Thymus (tissue), 11 donors: ENCODE data around the gene EEF1A1. TPM values are rescaled to one million over a fixed set of nuclear protein-coding genes. Genes with fewer than 3 reads are reported as not detected.

Experiments used
- DNase-seq, 9 donors: peaks; one replicate each; pipeline ENCODE4 v3.0.0-alpha.2; 2013; ENCODE audit warnings: low spot score in 9 of 9, low read depth in 6 of 9, missing footprints in 1 of 9
- H3K27ac ChIP-seq, 2 donors: one replicate each; pipeline ENCODE4 v1.5.1; 2013; ENCODE audit warnings: control low read depth in 1 of 2, low read depth in 1 of 2, low read length in 1 of 2, mild to moderate bottlenecking in 1 of 2, moderate library complexity in 1 of 2
- H3K27me3 ChIP-seq, 2 donors: one replicate each; pipeline ENCODE4 v1.5.1; 2013; ENCODE audit warnings: low read length in 1 of 2; ENCODE audit not compliant: control insufficient read depth in 2 of 2, insufficient read depth in 1 of 2
- H3K36me3 ChIP-seq, 2 donors: one replicate each; pipeline ENCODE4 v1.5.1; 2013; ENCODE audit warnings: low read length in 1 of 2, mild to moderate bottlenecking in 1 of 2, moderate library complexity in 1 of 2; ENCODE audit not compliant: control insufficient read depth in 2 of 2, insufficient read depth in 2 of 2
- H3K4me1 ChIP-seq, 2 donors: one replicate each; pipeline ENCODE4 v1.5.1; 2013; ENCODE audit warnings: low read length in 2 of 2; ENCODE audit not compliant: control insufficient read depth in 2 of 2, insufficient read depth in 2 of 2
- H3K4me3 ChIP-seq, 2 donors: one replicate each; pipeline ENCODE4 v1.5.1; 2013; ENCODE audit warnings: low read length in 2 of 2, control low read depth in 1 of 2, mild to moderate bottlenecking in 1 of 2
- H3K9me3 ChIP-seq, 2 donors: one replicate each; pipeline ENCODE4 v1.5.1; 2013; ENCODE audit warnings: low read length in 1 of 2, mild to moderate bottlenecking in 1 of 2; ENCODE audit not compliant: control insufficient read depth in 2 of 2, insufficient read depth in 1 of 2
- WGBS: extraction: QIAGEN DNeasy Blood & Tissue Kit; methylation state at CpG from one replicate; pipeline ENCODE4 v1.1.7; 2013; 5-methylcytosine and 5-hydroxymethylcytosine counted together
- polyA plus RNA-seq: library from polyadenylated mRNA; stranded (reverse); fragments of 200-250 nt; gene quantifications from one replicate; pipeline ENCODE4 v1.2.3, GENCODE V29; 2013
- total RNA-seq: library from RNA; stranded (reverse); fragments of 120-200 nt; gene quantifications from one replicate; pipeline ENCODE4 v1.2.4, GENCODE V29; 2013
- donor health status: healthy.

EEF1A1 gene
- total and polyA plus RNA-seq, 2 donors = 12,119 to 18,464 TPM

DNA sequence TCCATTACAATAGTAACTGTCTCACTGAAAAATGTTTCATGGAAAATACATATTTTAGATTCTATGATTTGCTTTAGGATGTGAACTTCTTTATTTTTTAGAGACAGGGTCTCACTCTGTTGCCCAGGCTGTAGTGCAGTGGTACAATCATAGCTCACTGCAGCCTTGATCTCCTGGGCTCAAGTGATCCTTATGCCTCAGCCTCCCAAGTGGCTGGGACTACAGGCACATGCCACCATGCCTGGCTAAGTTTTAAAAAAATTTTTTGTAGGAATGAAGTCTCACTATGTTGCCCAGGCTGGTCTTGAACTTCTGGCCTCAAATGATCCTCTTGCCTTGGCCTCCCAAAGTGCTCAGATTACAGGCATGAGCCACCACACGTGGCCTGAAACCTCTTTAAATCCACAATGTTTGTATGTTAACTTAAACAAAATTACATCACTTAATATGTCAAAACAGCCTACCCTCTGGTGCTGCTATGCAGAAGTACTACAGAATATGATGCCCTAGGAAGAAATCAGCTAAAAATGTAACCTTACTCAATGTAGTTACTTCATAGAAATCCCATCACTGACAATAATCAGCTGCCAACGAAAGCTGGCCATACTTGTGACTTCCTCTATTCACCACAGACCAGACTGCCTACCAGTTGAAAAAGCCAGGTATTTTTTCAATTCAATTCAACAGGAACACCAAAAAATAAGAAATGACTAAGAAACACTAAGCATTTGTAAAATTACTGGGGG is 17.6 kb downstream of the EEF1A1 start:
- Histone ChIP-seq H3K36me3 (peaks cover 12 to 43% of the 10 kb centered on the region in 2 donors), H3K4me3 (no peak overlapping the region), H3K4me1 (no peaks in the 10 kb centered on the region), H3K27me3 (no peaks in the 10 kb centered on the region), H3K9me3 (peaks cover 0 to 3% of the 10 kb centered on the region in 2 donors), H3K27ac (no peak overlapping the region)
- WGBS = 71% methylated on average over 2 of the region's 2 CpGs
- no peak for DNase-seq

GRCh38 chr6:73497915-73498314 is 22.9 kb downstream of the EEF1A1 start:
- no peaks in the 10 kb centered on the region for H3K4me1 ChIP-seq
- H3K36me3 ChIP-seq = peaks cover 23 to 58% of the 10 kb centered on the region in 2 donors
- no peak overlapping the region for H3K4me3 ChIP-seq
- no peak for DNase-seq
- 99% methylated on average over 3 of the region's 3 CpGs for WGBS
- no peaks in the 10 kb centered on the region for H3K9me3 ChIP-seq
- no peak overlapping the region for H3K27ac ChIP-seq
- H3K27me3 ChIP-seq = no peaks in the 10 kb centered on the region

DNA sequence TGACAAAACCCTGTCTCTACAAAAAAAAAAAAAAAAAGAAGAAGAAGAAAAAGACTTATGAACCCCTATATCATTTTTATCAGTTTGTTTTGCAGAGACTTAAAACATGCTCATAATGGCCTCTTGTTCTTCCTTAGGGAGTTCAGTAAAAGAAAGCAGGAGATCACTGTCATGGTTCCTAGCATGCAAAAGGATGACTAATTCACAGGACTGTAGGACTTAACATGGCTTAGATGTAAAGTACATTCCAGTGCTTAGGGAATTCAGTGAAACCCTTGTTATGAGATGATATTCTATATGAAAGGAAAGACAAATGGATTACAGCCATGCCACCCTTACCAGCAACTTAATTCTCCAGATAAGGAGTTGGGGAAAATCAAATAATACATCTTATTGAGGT is 29.5 kb downstream of the EEF1A1 start:
- H3K4me3 ChIP-seq = no peak overlapping the region
- DNase-seq = no peak
- H3K9me3 ChIP-seq = no peaks in the 10 kb centered on the region
- peaks cover 29 to 57% of the 10 kb centered on the region in 2 donors for H3K36me3 ChIP-seq
- no peak overlapping the region for H3K27ac ChIP-seq
- no peaks in the 10 kb centered on the region for H3K4me1 ChIP-seq
- H3K27me3 ChIP-seq = no peaks in the 10 kb centered on the region

GRCh38 chr6:73487473-73487872 is 33.4 kb downstream of the EEF1A1 start:
- Histone ChIP-seq H3K27ac (no peak overlapping the region), H3K4me1 (no peaks in the 10 kb centered on the region), H3K27me3 (no peaks in the 10 kb centered on the region), H3K36me3 (peaks cover 36 to 69% of the 10 kb centered on the region in 2 donors), H3K9me3 (no peaks in the 10 kb centered on the region), H3K4me3 (no peak overlapping the region)
- no peak for DNase-seq
- 99% methylated on average over 7 of the region's 7 CpGs for WGBS

DNA sequence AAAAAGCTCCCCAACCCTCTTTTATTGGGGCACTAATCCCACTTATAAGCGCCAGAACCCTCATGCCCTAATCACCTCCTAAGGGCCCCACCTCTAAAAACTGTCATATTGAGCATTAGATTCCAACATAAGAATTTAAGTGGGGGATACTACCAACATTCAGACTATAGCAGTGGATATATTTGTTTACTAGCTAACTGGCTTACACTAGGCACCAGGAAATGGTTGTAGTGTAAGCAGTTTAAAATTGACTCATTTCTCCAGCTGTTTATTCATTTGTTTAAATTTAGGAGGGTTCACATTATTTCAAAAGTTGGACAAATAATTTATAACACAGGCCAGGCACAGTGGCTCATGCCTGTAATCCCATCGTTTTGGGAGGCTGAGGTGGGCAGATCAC is 36.4 kb downstream of the EEF1A1 start:
- Histone ChIP-seq H3K27ac (no peak overlapping the region), H3K9me3 (no peaks in the 10 kb centered on the region), H3K27me3 (no peaks in the 10 kb centered on the region), H3K4me1 (no peaks in the 10 kb centered on the region), H3K4me3 (no peak overlapping the region), H3K36me3 (peaks cover 58 to 76% of the 10 kb centered on the region in 2 donors)
- 100% methylated on average over 2 of the region's 2 CpGs for WGBS
- DNase-seq = no peak

DNA sequence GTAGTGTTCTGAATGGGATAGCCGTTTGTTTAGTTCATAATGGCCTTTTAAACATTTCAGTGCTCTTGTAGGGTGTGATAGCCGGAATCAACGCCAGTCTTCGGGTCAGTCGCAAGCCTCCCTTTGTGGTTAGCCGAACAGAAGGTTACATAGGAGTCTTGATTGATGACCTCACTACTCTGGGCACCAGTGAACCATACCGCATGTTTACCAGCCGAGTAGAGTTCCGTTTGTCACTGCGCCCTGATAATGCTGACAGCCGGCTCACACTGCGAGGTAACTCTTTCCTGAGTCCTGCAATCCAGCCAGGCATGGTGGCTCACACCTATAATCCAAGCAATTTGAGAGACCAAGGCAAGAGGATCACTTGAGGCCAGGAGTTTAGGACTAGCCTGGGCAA is 38.9 kb downstream of the EEF1A1 start:
- WGBS = 96% methylated on average over 12 of the region's 12 CpGs
- H3K4me3 ChIP-seq = no peak overlapping the region

GRCh38 chr6:73477407-73477806 is 43.4 kb downstream of the EEF1A1 start:
- no peak overlapping the region for H3K27ac ChIP-seq
- H3K9me3 ChIP-seq = peaks cover 0 to 5% of the 10 kb centered on the region in 2 donors
- H3K27me3 ChIP-seq = no peaks in the 10 kb centered on the region
- no peak for DNase-seq
- WGBS = 97% methylated on average over 4 of the region's 4 CpGs
- H3K4me1 ChIP-seq = no peaks in the 10 kb centered on the region
- peaks cover 68 to 73% of the 10 kb centered on the region in 2 donors for H3K36me3 ChIP-seq
- no peak overlapping the region for H3K4me3 ChIP-seq

More for the DNA sequence above, 38.9 kb downstream of the EEF1A1 start:
- Histone ChIP-seq H3K27me3 (no peaks in the 10 kb centered on the region), H3K36me3 (peaks cover 56 to 72% of the 10 kb centered on the region in 2 donors), H3K27ac (peak overlapping the region in 1 of 2 donors; percentile 31), H3K4me1 (no peaks in the 10 kb centered on the region), H3K9me3 (no peaks in the 10 kb centered on the region)
- DNase-seq = no peak

DNA sequence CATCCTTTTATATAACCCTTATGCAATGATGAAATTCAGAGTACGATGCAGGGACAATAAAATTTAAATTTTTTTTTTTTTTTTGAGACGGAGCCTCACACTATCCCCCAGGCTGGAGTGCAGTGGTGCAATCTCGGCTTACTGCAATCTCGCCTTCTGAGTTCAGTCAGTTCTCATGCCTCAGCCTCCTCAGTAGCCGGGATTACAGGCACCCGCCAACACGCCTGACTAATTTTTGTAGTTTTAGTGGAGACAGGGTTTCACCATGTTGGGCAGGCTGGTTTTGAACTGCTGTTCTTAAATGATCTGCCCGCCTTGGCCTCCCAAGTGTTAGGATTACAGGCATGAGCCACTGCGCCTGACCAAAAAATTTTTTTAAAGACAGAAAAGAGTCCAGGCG is 44.1 kb downstream of the EEF1A1 start:
- no peak overlapping the region for H3K27ac ChIP-seq
- peaks cover 62 to 66% of the 10 kb centered on the region in 2 donors for H3K36me3 ChIP-seq
- WGBS = 98% methylated on average over 10 of the region's 10 CpGs
- no peak overlapping the region for H3K4me3 ChIP-seq
- H3K27me3 ChIP-seq = no peaks in the 10 kb centered on the region
- no peak for DNase-seq
- H3K4me1 ChIP-seq = no peaks in the 10 kb centered on the region
- H3K9me3 ChIP-seq = peaks cover 0 to 5% of the 10 kb centered on the region in 2 donors

DNA sequence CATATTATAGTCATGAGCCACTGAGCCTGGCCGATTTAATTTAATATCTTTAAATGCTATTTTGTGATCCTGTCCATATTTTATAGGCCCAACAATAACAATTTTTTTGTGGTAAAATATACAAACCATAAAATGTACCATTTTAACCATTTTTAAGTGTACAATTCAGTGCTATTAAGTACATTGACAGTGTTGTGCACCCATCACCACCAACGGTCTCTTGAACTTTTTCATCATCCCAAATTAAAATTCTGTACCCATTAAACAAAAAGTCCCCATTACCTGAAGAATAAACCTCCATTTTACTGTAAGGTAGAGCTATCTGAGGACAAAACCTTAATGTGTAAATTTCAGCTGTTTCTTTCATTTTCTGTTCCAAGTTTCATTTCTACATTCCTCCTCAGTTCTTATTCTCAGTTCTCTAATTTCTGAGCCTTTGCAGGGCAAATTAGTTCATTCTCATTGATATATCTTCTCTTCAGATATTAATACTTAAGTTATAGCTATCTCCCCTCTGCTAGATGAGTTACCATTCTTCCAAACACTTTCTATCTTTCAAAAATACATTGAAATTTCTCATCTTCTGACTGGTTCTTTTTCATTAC is 49.0 kb downstream of the EEF1A1 start:
- Histone ChIP-seq H3K36me3 (peaks cover 55 to 65% of the 10 kb centered on the region in 2 donors), H3K4me1 (no peaks in the 10 kb centered on the region), H3K27me3 (no peaks in the 10 kb centered on the region), H3K27ac (no peak overlapping the region), H3K4me3 (no peak overlapping the region), H3K9me3 (peaks cover 0 to 5% of the 10 kb centered on the region in 2 donors)
- WGBS = 97% methylated on average over 2 of the region's 2 CpGs
- DNase-seq = no peak
